IPS-15b (cell line): Measurements from ENCODE around the gene ASAP2.

Experiments
- H3K27me3 ChIP-seq: one replicate; pipeline ENCODE4 v1.6.1; 2013; ENCODE audit warnings: low read length; ENCODE audit not compliant: control insufficient read depth, insufficient read depth
- H3K36me3 ChIP-seq: one replicate; pipeline ENCODE4 v1.6.1; 2013; ENCODE audit warnings: low read length; ENCODE audit not compliant: control insufficient read depth, insufficient read depth
- H3K4me1 ChIP-seq: one replicate; pipeline ENCODE4 v1.6.1; 2013; ENCODE audit warnings: mild to moderate bottlenecking, low read length; ENCODE audit not compliant: control insufficient read depth, insufficient read depth
- H3K4me3 ChIP-seq: one replicate; pipeline ENCODE4 v1.5.1; 2013; ENCODE audit warnings: low read depth, low read length
- H3K9ac ChIP-seq: one replicate; pipeline ENCODE4 v1.6.1; 2013; ENCODE audit warnings: low read depth, mild to moderate bottlenecking, low read length
- H3K9me3 ChIP-seq: one replicate; pipeline ENCODE4 v1.6.1; 2013; ENCODE audit warnings: mild to moderate bottlenecking, low read length; ENCODE audit not compliant: control insufficient read depth, insufficient read depth

The ASAP2 gene

GRCh38 chr2:9374071-9374730 is 167.6 kb downstream of the ASAP2 start:
- no peaks in the 10 kb centered on the region for H3K4me1 ChIP-seq
- no peaks in the 10 kb centered on the region for H3K9me3 ChIP-seq
- no peaks in the 10 kb centered on the region for H3K36me3 ChIP-seq
- H3K9ac ChIP-seq: no peak overlapping the region
- H3K27me3 ChIP-seq: no peaks in the 10 kb centered on the region
- H3K4me3 ChIP-seq: no peak overlapping the region

- Histone ChIP-seq H3K36me3 (no peaks in the 10 kb centered on the region), H3K27me3 (no peaks in the 10 kb centered on the region), H3K4me3 (no peak overlapping the region), H3K4me1 (no peaks in the 10 kb centered on the region), H3K9ac (no peak overlapping the region), H3K9me3 (no peaks in the 10 kb centered on the region)
These were observed 169.3 kb downstream of the ASAP2 start for GRCh38 chr2:9375857-9376428.

GRCh38 chr2:9377461-9378097 is 171.0 kb downstream of the ASAP2 start:
- Histone ChIP-seq H3K4me3 (no peak overlapping the region), H3K9me3 (no peaks in the 10 kb centered on the region), H3K27me3 (no peaks in the 10 kb centered on the region), H3K36me3 (no peaks in the 10 kb centered on the region), H3K4me1 (no peaks in the 10 kb centered on the region), H3K9ac (no peak overlapping the region)

GRCh38 chr2:9378433-9379390 is 172.1 kb downstream of the ASAP2 start:
- no peaks in the 10 kb centered on the region for H3K27me3 ChIP-seq
- H3K36me3 ChIP-seq: no peaks in the 10 kb centered on the region
- no peaks in the 10 kb centered on the region for H3K4me1 ChIP-seq
- no peaks in the 10 kb centered on the region for H3K9me3 ChIP-seq
- no peak overlapping the region for H3K4me3 ChIP-seq
- no peak overlapping the region for H3K9ac ChIP-seq

GRCh38 chr2:9379391-9379755 is 172.8 kb downstream of the ASAP2 start:
- Histone ChIP-seq H3K4me3 (no peak overlapping the region), H3K27me3 (no peaks in the 10 kb centered on the region), H3K36me3 (no peaks in the 10 kb centered on the region), H3K9me3 (no peaks in the 10 kb centered on the region), H3K4me1 (no peaks in the 10 kb centered on the region), H3K9ac (no peak overlapping the region)

DNA sequence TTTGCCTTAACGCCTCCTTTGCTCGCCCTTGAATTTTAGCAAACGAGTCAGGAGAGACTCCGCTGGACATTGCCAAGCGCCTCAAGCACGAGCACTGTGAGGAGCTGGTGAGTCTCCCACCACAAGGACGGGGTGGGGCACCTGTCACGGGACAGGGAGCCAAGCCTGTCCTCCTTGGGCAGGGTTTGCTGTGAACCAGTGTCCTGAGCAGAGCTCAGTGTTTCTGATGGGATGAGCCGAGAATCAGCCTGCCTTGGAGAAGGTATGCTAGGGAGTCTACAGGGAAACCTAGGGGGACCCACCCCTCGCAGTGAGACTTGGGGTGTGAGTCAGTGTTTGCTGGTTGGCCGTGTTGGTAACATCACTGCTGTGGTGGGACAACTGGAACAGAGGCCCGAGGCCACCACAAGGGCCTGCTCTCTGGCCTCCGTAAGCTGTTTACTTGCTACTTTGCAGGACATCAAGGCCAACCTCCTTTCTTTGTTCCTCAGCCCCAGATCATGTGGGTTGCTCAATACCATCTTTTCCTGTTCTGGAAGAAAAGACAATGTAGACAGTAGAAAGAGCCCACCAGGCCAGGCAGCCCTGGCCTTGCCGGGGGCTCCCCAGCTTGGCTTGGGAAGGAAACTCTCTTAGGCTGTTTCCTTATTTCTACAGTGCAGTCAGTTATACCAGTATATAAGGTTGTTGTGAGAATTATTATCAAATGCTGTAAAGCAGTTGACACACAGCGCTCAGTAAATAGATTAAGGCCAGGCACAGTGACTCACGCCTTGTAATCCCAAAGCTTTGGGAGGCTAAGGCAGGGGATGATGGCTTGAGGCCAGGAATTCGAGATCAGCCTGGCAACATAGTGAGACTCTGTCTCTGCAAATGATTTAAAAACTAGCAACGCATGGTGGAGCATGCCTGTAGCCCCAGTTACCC is 174.4 kb downstream of the ASAP2 start:
- H3K36me3 ChIP-seq: no peaks in the 10 kb centered on the region
- H3K9ac ChIP-seq: no peak overlapping the region
- no peaks in the 10 kb centered on the region for H3K4me1 ChIP-seq
- H3K9me3 ChIP-seq: no peaks in the 10 kb centered on the region
- H3K4me3 ChIP-seq: no peak overlapping the region
- H3K27me3 ChIP-seq: no peaks in the 10 kb centered on the region

- no peaks in the 10 kb centered on the region for H3K36me3 ChIP-seq
- H3K9me3 ChIP-seq: no peaks in the 10 kb centered on the region
- no peak overlapping the region for H3K9ac ChIP-seq
- H3K4me1 ChIP-seq: no peaks in the 10 kb centered on the region
- no peaks in the 10 kb centered on the region for H3K27me3 ChIP-seq
- no peak overlapping the region for H3K4me3 ChIP-seq
These were observed 176.1 kb downstream of the ASAP2 start for GRCh38 chr2:9382604-9383235.

DNA sequence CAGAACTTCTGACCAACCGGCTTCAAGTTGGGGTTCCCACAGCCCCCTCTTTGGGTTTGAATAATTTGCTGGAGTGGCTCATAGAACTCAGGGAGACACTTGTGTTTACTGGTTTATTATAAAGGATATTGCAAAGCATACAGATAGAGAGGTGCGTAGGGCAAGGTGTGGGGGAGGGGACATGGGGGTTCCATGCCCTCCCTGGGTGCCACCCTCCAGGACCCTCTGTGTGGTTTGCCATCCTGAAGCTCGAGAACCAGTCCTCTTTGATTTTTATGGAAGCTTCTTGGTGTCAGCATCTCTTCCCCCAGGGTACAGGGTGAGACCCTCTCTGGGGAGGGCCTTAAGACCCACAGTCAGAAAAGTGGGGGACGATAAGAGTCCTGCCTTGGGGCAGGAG is 177.9 kb downstream of the ASAP2 start:
- H3K4me3 ChIP-seq: no peak overlapping the region
- no peaks in the 10 kb centered on the region for H3K4me1 ChIP-seq
- no peaks in the 10 kb centered on the region for H3K9me3 ChIP-seq
- no peaks in the 10 kb centered on the region for H3K36me3 ChIP-seq
- no peaks in the 10 kb centered on the region for H3K27me3 ChIP-seq
- no peak overlapping the region for H3K9ac ChIP-seq

GRCh38 chr2:9385841-9386240 is 179.2 kb downstream of the ASAP2 start:
- H3K4me1 ChIP-seq: no peaks in the 10 kb centered on the region

GRCh38 chr2:9388199-9388681 is 181.6 kb downstream of the ASAP2 start:
- H3K27me3 ChIP-seq: no peaks in the 10 kb centered on the region
- H3K36me3 ChIP-seq: no peaks in the 10 kb centered on the region
- H3K9me3 ChIP-seq: no peaks in the 10 kb centered on the region
- no peaks in the 10 kb centered on the region for H3K4me1 ChIP-seq
- H3K4me3 ChIP-seq: no peak overlapping the region
- no peak overlapping the region for H3K9ac ChIP-seq

More at GRCh38 chr2:9385841-9386240, 179.2 kb downstream of the ASAP2 start:
- Histone ChIP-seq H3K27me3 (no peaks in the 10 kb centered on the region), H3K4me3 (no peak overlapping the region), H3K36me3 (no peaks in the 10 kb centered on the region), H3K9me3 (no peaks in the 10 kb centered on the region), H3K9ac (no peak overlapping the region)
